ENCODE results near the gene FAM110C. TPM values are rescaled to one million over a fixed set of nuclear protein-coding genes. Genes with fewer than 3 reads are reported as not detected.

Gene FAM110C
- total and polyA plus RNA-seq, 9 of the 15 experiments (the other 6 are each of a cell fraction or from before 2014, with no cell fraction given), result not detected

GRCh38 chr2:11248-11941, 34.9 kb downstream of the FAM110C start:
- ATAC-seq, result peak; percentile 68
- DNase-seq (ENCODE audit: extremely low read depth in 1 of 4, low spot score in 3 of 4), result peak in 3 of 4 experiments; percentile 17 to 59 (median 18)
- 0 out of 2 replicates have a peak, but pooled peaks cover 2% of the 10 kb centered on the region for H3K9me3 ChIP-seq (replicated peaks; ENCODE audit: control insufficient read depth, insufficient read depth, low read depth, low read length)
- H2AFZ ChIP-seq (ENCODE audit: low read depth, low read length), result no peak overlapping the region
- CTCF ChIA-PET (ENCODE audit: low intra/inter-chr PET ratio), result no interaction called here
- no peak for FAIRE-seq
- peaks cover 0 to 5% of the 10 kb centered on the region in 2 experiments; a peak in 1 of 5 replicates for H3K4me1 ChIP-seq (replicated peaks in 1 of 2; ENCODE audit: control insufficient read depth in 2 of 2, insufficient read depth in 2 of 2, low read length in 2 of 2)
- no peak overlapping the region for H3K4me3 ChIP-seq
- in situ Hi-C loops (cut with MboI) (no loop called here), intact Hi-C loops (cut with micrococcal nuclease) (no loop called here)
- no peaks in the 10 kb centered on the region for H3K36me3 ChIP-seq (ENCODE audit: control insufficient read depth, insufficient read depth, low read length)
- POLR2A ChIA-PET, result no interaction called here
- no peak overlapping the region for H3K9ac ChIP-seq (ENCODE audit: insufficient read depth in 1 of 2, low read depth in 2 of 2, low read length in 2 of 2)
- no peaks in the 10 kb centered on the region for H3K9me1 ChIP-seq (ENCODE audit: control insufficient read depth, insufficient read depth, low read length)
- H4K20me1 ChIP-seq (replicated peaks; ENCODE audit: control insufficient read depth, insufficient read depth, low read length), result no peaks in the 10 kb centered on the region
- TF ChIP-seq MECOM (CRISPR knock-in tag; IDR thresholded peaks at IDR 0.05) (no peak), HLTF (IDR thresholded peaks at IDR 0.05) (no peak), NBN (IDR thresholded peaks at IDR 0.05; ENCODE audit: low read depth) (peak; percentile 98), ZBTB33 (CRISPR knock-in tag; IDR thresholded peaks at IDR 0.05) (peak; percentile 90), RAD21 (CRISPR knock-in tag; conservative IDR thresholded peaks at IDR 0.05 in 1 of 2, IDR thresholded peaks at IDR 0.05 in 1 of 2) (peak in 1 of 2 experiments; percentile 46; a peak in 1 of 4 replicates), CTCF (IDR thresholded peaks at IDR 0.05 in 2 of 3, conservative IDR thresholded peaks at IDR 0.05 in 1 of 3; ENCODE audit: insufficient read depth in 2 of 3, low read depth in 1 of 3, low read length in 3 of 3) (peak; percentile 72 to 99 (median 92)), NONO (IDR thresholded peaks at IDR 0.05; ENCODE audit: low read depth in 2 of 2, low read length in 1 of 2) (peak in 1 of 2 experiments; percentile 49; a peak in 1 of 4 replicates), CTCFL (IDR thresholded peaks at IDR 0.05; ENCODE audit: borderline replicate concordance, insufficient read depth, low read depth, low read length, poor library complexity, severe bottlenecking) (peak; percentile 42), MCM7 (IDR thresholded peaks at IDR 0.05) (no peak)
- no peak overlapping the region for H3K4me2 ChIP-seq (ENCODE audit: insufficient read depth, low read length)
- H3K79me2 ChIP-seq (ENCODE audit: control insufficient read depth, insufficient read depth, low read length), result no peaks in the 10 kb centered on the region
- 35% methylated on average over 20 of the region's 54 CpGs for WGBS (ENCODE audit: insufficient coverage, low coverage, missing lambda C conversion rate)
- no TSS peak for BruUV-seq (replicated peaks)
- no peak overlapping the region for H3K27ac ChIP-seq (ENCODE audit: extremely low read depth, low read depth, low read length)
- no peaks in the 10 kb centered on the region for H3K27me3 ChIP-seq (ENCODE audit: control insufficient read depth in 2 of 2, insufficient read depth in 2 of 2, low read length in 2 of 2)

All from K562 (cell line).